ENCODE results near the gene CYB561D1.

CYB561D1 gene

DNA sequence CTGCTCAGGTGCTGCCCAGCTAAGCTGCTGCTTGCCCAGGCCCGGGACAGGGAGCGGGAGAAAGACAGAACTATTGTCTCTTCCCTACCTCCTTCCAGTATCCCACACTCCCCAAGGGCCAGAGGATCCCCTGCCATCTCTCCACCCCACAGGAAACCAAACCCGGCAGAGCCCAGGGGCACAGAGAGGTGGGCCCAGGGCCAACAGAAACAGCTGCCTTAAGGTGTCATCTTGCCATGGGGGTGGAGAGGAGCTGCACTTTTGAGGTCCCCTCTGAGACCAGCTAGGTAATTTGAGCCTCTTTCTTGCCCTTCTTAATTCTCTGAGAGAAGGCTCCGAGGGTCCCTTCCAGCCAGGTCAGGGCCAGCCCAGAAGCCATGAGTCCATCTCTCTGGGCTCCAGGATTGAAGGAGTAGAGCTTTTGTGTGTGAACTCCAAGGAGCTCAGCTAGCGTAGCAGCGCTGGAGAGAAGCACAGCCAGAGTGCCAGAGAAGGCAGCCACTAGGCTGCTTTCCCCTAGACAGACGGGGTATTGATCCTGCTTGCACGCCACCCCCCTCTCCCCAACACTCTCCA lies 36.1 kb downstream of the CYB561D1 start:
- Histone ChIP-seq H3K9ac (ENCODE audit: low read depth, low read length, poor library complexity, severe bottlenecking) (no peak overlapping the region), H4K20me1 (ENCODE audit: insufficient read depth, low read length, poor library complexity, severe bottlenecking) (no peaks in the 10 kb centered on the region), H3K4me2 (ENCODE audit: low read depth, low read length, poor library complexity, severe bottlenecking) (no peak overlapping the region), H3K9me3 (ENCODE audit: insufficient read depth, low read depth, low read length) (no peaks in the 10 kb centered on the region), H3K9me2 (replicated peaks; ENCODE audit: low read depth, low read length) (no peaks in the 10 kb centered on the region), H3K79me2 (ENCODE audit: insufficient read depth, low read length) (no peaks in the 10 kb centered on the region), H3K36me3 (ENCODE audit: insufficient read depth, low read length) (no peaks in the 10 kb centered on the region), H2AFZ (ENCODE audit: low read length) (no peak overlapping the region; the same call in 1 of the 2 replicates), H3K27me3 (ENCODE audit: insufficient read depth, low read length, poor library complexity, severe bottlenecking) (no peaks in the 10 kb centered on the region), H3K4me1 (ENCODE audit: insufficient read depth, low read length, poor library complexity, severe bottlenecking) (peaks cover 9% of the 10 kb centered on the region), H3K4me3 (ENCODE audit: low read length, poor library complexity, severe bottlenecking) (no peak overlapping the region), H3F3A (ENCODE audit: low read depth) (no peaks in the 10 kb centered on the region)
- TF ChIP-seq, protein P1, sequence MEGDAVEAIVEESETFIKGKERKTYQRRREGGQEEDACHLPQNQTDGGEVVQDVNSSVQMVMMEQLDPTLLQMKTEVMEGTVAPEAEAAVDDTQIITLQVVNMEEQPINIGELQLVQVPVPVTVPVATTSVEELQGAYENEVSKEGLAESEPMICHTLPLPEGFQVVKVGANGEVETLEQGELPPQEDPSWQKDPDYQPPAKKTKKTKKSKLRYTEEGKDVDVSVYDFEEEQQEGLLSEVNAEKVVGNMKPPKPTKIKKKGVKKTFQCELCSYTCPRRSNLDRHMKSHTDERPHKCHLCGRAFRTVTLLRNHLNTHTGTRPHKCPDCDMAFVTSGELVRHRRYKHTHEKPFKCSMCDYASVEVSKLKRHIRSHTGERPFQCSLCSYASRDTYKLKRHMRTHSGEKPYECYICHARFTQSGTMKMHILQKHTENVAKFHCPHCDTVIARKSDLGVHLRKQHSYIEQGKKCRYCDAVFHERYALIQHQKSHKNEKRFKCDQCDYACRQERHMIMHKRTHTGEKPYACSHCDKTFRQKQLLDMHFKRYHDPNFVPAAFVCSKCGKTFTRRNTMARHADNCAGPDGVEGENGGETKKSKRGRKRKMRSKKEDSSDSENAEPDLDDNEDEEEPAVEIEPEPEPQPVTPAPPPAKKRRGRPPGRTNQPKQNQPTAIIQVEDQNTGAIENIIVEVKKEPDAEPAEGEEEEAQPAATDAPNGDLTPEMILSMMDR (conservative IDR thresholded peaks at IDR 0.05; ENCODE audit: low read length) = no peak
- no peak for TF ChIP-seq EZH2phosphoT487 (IDR thresholded peaks at IDR 0.05; ENCODE audit: borderline replicate concordance)

DNA sequence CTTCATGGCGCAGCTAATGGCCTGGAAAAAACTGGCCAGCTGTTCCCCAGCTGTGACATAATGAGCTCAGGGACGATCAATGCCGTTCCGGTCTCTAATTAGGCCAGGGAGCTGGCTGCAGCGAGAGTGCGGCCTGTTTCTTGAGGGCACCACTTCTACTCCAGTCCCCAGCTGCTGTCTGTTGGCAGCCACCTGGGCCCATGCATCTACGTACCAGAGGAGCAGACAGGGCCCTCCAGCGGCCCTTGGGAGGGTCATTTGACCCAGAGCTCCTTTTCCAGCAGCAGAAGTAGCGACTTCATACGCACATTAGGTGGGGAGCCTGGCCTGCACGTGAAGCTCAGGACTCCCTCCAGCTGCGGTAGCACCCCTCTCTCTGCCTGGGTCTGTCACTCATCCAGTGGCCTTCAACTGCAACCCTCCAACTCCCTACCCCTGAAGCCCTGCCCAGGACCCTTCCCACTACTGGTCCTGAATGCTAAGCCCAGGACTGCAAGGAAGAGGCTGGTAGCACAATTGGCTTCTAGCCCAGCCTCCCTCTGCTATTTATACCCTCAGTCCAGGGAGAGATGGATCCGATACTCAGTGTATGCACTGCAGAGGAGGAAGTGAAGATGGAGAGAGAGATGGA lies 36.7 kb downstream of the CYB561D1 start:
- Histone ChIP-seq H3K4me3 (ENCODE audit: low read length, poor library complexity, severe bottlenecking) (no peak overlapping the region), H3K79me2 (ENCODE audit: insufficient read depth, low read length) (no peaks in the 10 kb centered on the region), H3K9me3 (ENCODE audit: insufficient read depth, low read depth, low read length) (no peaks in the 10 kb centered on the region), H3K4me1 (ENCODE audit: insufficient read depth, low read length, poor library complexity, severe bottlenecking) (peaks cover 9% of the 10 kb centered on the region), H4K20me1 (ENCODE audit: insufficient read depth, low read length, poor library complexity, severe bottlenecking) (no peaks in the 10 kb centered on the region), H3F3A (ENCODE audit: low read depth) (no peaks in the 10 kb centered on the region), H3K9me2 (replicated peaks; ENCODE audit: low read depth, low read length) (no peaks in the 10 kb centered on the region), H2AFZ (ENCODE audit: low read length) (0 out of 2 replicates have a peak overlapping the region, but pooled peaks have one; percentile 11), H3K36me3 (ENCODE audit: insufficient read depth, low read length) (no peaks in the 10 kb centered on the region), H3K4me2 (ENCODE audit: low read depth, low read length, poor library complexity, severe bottlenecking) (no peak overlapping the region), H3K27me3 (ENCODE audit: insufficient read depth, low read length, poor library complexity, severe bottlenecking) (no peaks in the 10 kb centered on the region), H3K9ac (ENCODE audit: low read depth, low read length, poor library complexity, severe bottlenecking) (peak overlapping the region; percentile 2)
- TF ChIP-seq, protein P1 (conservative IDR thresholded peaks at IDR 0.05; ENCODE audit: low read length) = no peak
- TF ChIP-seq EZH2phosphoT487 (IDR thresholded peaks at IDR 0.05; ENCODE audit: borderline replicate concordance) = no peak

DNA sequence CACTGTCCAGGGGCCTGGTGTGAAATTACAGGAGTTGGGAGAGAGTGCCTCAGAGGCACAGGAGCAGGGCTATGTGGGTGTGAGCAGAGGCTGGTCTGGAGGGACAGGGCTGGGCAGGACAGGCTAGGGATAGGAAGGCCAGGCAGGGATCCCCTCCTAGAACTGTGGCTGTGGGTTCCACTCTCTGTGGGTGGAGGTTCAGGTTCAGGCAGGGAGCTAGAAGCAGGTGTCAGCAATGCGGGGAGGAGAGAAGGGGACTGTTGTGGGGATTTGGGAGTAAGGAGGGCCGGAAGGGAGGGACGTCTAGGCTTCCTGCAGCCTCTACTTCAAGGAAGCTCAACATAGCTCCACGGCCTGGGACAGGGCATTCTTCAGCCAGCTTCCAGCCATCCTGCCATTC lies 37.5 kb downstream of the CYB561D1 start:
- no peak for TF ChIP-seq EZH2phosphoT487 (IDR thresholded peaks at IDR 0.05; ENCODE audit: borderline replicate concordance)
- TF ChIP-seq, protein P1 (conservative IDR thresholded peaks at IDR 0.05; ENCODE audit: low read length) = no peak
- Histone ChIP-seq H3K4me3 (ENCODE audit: low read length, poor library complexity, severe bottlenecking) (no peak overlapping the region), H3K36me3 (ENCODE audit: insufficient read depth, low read length) (no peaks in the 10 kb centered on the region), H2AFZ (ENCODE audit: low read length) (no peak overlapping the region), H3K4me2 (ENCODE audit: low read depth, low read length, poor library complexity, severe bottlenecking) (no peak overlapping the region), H3K9me2 (replicated peaks; ENCODE audit: low read depth, low read length) (no peaks in the 10 kb centered on the region), H3K9ac (ENCODE audit: low read depth, low read length, poor library complexity, severe bottlenecking) (peak overlapping the region; percentile 2), H3K4me1 (ENCODE audit: insufficient read depth, low read length, poor library complexity, severe bottlenecking) (peaks cover 9% of the 10 kb centered on the region), H3K9me3 (ENCODE audit: insufficient read depth, low read depth, low read length) (no peaks in the 10 kb centered on the region), H3F3A (ENCODE audit: low read depth) (no peaks in the 10 kb centered on the region), H4K20me1 (ENCODE audit: insufficient read depth, low read length, poor library complexity, severe bottlenecking) (no peaks in the 10 kb centered on the region), H3K27me3 (ENCODE audit: insufficient read depth, low read length, poor library complexity, severe bottlenecking) (no peaks in the 10 kb centered on the region), H3K79me2 (ENCODE audit: insufficient read depth, low read length) (no peaks in the 10 kb centered on the region)

Measured in Loucy (cell line).